ENCODE results near the gene PALD1.

The PALD1 gene

DNA sequence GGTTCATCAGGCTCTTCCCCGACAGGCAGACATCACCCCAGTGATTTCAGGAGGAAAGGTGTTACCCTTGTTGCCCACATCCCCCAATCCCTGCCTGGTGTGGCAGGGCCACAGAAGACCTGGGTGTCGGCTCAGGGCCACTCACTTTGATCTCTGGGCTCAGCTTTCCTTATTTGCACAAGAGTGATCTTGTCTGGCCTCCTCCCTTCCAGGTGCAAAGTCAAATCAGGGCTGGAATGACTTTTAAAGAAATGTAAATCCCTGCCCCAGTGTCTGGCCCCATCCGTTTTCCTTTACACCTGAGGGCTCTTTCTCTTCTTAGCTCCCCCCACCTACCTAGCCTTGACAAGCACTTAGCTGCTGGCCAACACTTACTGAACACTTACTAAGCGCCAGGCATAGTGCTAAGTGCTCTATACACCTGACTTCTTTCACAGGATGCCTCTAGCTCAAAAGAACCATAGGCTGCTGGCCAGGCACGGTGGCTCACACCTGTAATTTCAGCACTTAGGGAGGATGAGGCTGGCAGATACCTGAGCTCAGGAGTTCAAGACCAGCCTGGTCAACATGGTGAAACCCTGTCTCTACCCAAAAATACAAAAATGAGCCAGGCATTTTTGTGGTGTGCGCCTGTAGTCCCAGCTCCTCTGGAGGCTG lies 36.1 kb upstream of the PALD1 start:
- no peak overlapping the region for H3K4me3 ChIP-seq (ENCODE audit: low read depth, low read length)
- DNase-seq (ENCODE audit: low read depth, low spot score), result no peak
- CTCF ChIA-PET, result interaction anchor here (0.9 to 2.0 kb wide), 3 partner anchors 14 to 107 kb away, joined by 3 to 8 read pairs (median 3); no protein-coding TSS in a partner anchor
- TF ChIP-seq, protein P1, sequence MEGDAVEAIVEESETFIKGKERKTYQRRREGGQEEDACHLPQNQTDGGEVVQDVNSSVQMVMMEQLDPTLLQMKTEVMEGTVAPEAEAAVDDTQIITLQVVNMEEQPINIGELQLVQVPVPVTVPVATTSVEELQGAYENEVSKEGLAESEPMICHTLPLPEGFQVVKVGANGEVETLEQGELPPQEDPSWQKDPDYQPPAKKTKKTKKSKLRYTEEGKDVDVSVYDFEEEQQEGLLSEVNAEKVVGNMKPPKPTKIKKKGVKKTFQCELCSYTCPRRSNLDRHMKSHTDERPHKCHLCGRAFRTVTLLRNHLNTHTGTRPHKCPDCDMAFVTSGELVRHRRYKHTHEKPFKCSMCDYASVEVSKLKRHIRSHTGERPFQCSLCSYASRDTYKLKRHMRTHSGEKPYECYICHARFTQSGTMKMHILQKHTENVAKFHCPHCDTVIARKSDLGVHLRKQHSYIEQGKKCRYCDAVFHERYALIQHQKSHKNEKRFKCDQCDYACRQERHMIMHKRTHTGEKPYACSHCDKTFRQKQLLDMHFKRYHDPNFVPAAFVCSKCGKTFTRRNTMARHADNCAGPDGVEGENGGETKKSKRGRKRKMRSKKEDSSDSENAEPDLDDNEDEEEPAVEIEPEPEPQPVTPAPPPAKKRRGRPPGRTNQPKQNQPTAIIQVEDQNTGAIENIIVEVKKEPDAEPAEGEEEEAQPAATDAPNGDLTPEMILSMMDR (IDR thresholded peaks at IDR 0.05; ENCODE audit: insufficient read depth, low read length, missing control alignments), result no peak
- POLR2A ChIA-PET, result no interaction called here

DNA sequence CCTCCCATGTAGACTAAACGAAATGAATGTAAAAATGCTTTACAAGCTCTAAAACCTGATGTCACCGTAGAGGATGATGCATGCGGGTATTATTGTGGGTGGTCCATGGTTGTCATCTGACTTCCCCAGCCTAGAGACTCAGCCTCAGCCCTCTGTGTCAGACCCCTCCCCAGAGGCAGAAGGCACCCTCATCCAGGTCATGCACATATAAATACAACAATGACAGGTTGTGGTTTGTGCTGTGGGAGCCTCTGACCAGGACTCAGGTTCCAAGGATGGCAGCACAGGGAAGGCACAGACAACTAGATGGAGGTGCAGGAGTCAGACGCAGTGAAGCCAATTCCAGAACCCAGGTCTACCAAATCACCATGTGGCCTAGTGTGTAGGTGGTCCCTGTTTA lies 33.8 kb upstream of the PALD1 start:
- DNase-seq (ENCODE audit: low read depth, low spot score), result no peak
- POLR2A ChIA-PET, result no interaction called here
- H3K4me3 ChIP-seq (ENCODE audit: low read depth, low read length), result no peak overlapping the region
- CTCF ChIA-PET, result interaction anchor here (4.1 kb wide), 1 partner anchor 16 kb away, joined by 31 read pairs; no protein-coding TSS in a partner anchor
- TF ChIP-seq, protein P1 (IDR thresholded peaks at IDR 0.05; ENCODE audit: insufficient read depth, low read length, missing control alignments), result no peak

DNA sequence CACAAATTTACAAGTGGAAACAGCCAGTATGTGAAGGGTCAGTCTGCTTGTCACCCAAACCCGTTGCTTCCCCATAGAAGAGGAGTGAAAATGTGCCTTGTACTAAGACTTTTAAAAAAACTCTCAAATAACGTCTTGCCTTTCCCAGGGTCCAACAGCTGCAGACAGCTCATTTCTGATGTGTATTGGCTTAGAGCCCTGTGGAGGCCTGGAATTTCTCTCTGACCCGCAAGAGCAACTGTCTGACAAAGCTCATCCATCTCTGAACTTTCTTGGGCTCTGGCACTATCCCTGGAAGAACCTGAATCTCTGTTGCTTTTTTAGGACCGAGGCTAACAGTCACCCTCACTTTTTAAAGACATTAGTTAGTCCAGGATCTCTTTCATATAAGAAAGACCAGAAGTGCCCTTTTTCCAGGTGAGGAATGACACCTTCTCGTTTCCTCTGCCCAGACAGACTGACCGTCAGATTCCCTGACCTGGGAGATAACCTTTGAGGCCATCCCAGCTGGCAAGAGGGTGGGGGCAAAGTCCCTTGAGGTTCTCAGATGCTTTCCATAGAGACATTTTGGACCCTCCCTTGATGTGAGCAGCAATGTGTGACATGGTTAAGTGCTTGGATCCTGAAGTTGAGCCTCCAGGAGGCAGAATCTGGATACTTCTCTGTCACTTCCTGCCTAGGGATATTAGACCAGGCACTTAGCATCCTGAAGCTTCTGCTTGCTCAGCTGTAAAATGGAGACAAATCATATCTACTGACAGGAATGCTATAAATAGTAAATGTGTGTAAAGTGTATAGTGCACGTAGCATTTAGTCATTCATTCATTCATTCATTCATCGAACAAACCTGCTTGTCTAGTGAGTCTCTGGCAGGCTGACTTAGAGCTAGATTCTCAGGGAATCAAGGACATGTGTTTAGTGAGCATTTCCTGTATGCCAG lies 32.6 kb upstream of the PALD1 start:
- TF ChIP-seq, protein P1 (IDR thresholded peaks at IDR 0.05; ENCODE audit: insufficient read depth, low read length, missing control alignments), result no peak
- peak; percentile 17 for DNase-seq (ENCODE audit: low read depth, low spot score)
- CTCF ChIA-PET, result interaction anchor here (1.3 to 4.1 kb wide), 2 partner anchors 15 to 224 kb away, joined by 4 to 31 read pairs; no protein-coding TSS in a partner anchor
- POLR2A ChIA-PET, result interaction anchor here (0.5 kb wide), 1 partner anchor 50 kb away, joined by 3 read pairs; no protein-coding TSS in a partner anchor
- H3K4me3 ChIP-seq (ENCODE audit: low read depth, low read length), result no peak overlapping the region

DNA sequence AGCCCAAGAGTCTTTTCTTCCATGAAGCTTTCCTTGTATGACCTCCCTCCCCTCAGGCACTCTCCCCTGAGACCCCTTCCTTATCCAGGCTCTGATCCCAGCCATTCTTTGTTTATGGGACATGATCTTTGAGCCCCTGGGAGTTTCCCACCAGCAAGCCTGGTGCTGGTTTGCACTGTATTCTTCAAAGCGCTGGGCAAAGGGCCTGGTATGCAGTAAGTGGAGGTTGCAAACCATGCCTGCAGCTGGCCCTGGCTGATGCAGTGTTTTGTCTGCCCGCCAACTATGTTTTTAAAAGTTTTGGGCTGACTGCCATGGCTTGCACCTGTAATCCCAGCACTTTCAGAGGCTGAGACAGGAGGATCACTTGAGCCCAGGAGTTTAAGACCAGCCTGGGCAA lies 30.3 kb upstream of the PALD1 start:
- H3K4me3 ChIP-seq (ENCODE audit: low read depth, low read length), result no peak overlapping the region
- TF ChIP-seq, protein P1 (IDR thresholded peaks at IDR 0.05; ENCODE audit: insufficient read depth, low read length, missing control alignments), result no peak
- DNase-seq (ENCODE audit: low read depth, low spot score), result no peak
- CTCF ChIA-PET, result interaction anchor here (1.4 to 4.1 kb wide), 2 partner anchors 13 to 14 kb away, joined by 5 to 31 read pairs; no protein-coding TSS in a partner anchor
- POLR2A ChIA-PET, result no interaction called here

DNA sequence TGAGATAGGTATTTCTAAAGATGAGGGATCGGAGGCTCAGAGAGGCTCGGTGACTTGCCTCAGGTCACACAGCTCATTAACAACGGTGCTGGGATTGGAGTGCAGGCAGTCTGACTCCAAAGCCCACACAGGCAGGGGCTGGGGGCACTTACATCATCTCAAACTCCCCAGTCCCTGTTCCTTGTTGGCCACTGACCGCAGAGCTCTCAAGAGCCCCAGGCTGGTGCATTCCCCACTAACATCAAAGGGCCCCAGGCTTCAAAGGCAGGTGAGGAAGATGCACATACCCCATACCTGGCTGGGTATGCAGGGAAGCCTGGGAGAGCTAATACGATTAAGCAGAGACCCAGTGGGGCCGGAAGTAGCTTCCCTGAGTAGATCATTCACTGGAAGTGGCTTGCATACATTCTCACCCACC lies 23.3 kb upstream of the PALD1 start:
- no peak for DNase-seq (ENCODE audit: low read depth, low spot score)
- CTCF ChIA-PET, result interaction anchor here (1.6 kb wide), 1 partner anchor 94 kb away, joined by 4 read pairs; no protein-coding TSS in a partner anchor
- TF ChIP-seq, protein P1 (IDR thresholded peaks at IDR 0.05; ENCODE audit: insufficient read depth, low read length, missing control alignments), result no peak
- POLR2A ChIA-PET, result no interaction called here
- H3K4me3 ChIP-seq (ENCODE audit: low read depth, low read length), result no peak overlapping the region

DNA sequence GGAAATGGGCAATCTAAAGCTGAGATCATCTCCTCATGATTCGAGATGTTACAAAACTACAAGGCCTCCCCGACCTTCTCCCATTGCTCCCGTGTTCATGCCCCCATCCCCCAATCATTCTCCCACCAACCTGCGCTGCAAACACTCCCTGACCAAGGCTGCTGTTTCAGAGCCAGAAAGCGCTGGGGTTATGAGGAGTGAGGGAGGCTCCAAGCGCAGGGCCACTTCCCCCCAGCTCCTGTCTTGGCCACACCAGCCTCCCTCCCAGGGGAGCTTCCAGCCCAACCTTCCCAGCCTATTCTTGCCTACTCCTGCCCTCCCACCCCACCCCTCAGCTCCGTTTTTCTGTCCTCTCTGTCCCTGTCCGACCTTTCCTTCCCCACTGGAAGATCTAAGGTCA lies 22.4 kb upstream of the PALD1 start:
- ChIA-PET CTCF (interaction anchor here (1.6 kb wide), 1 partner anchor 93 kb away, joined by 4 read pairs; no protein-coding TSS in a partner anchor), POLR2A (no interaction called here)
- TF ChIP-seq, protein P1 (IDR thresholded peaks at IDR 0.05; ENCODE audit: insufficient read depth, low read length, missing control alignments), result no peak
- no peak for DNase-seq (ENCODE audit: low read depth, low spot score)
- H3K4me3 ChIP-seq (ENCODE audit: low read depth, low read length), result no peak overlapping the region

All from AG04449 (cell line).